Common myeloid progenitor, CD34-positive (primary cell): ENCODE data around the gene CAAP1.
"Not testable (repeated sequence)": the region's sequence is repeated elsewhere in the genome, so short reads cannot be mapped to it uniquely, and the experiment has no call there.

Experiments used
- CTCF ChIA-PET: fragments of 350-600 bp; sonication (Branson Sonifier 250); formaldehyde crosslinking; loops from one replicate; lab custom pipeline; 2021; ENCODE audit warnings: antibody characterized with exemption; lab: Charles Lee
- POLR2A ChIA-PET: fragments of 350-600 bp; sonication (Branson Sonifier 250); formaldehyde crosslinking; loops from one replicate; lab custom pipeline; 2021; ENCODE audit warnings: antibody characterized with exemption; lab: Charles Lee
- DNase-seq, 3 donors: peaks; one replicate each; pipeline versions ENCODE4 v3.0.0 to v3.0.0-alpha.2; 2013
- H3K27ac ChIP-seq, 2 experiments: 1 replicate in 1 of 2; 2 replicates in 1 of 2; pipeline ENCODE4 v1.7.0; 2013; ENCODE audit warnings: inconsistent platforms in 2 of 2, low read length in 2 of 2, mild to moderate bottlenecking in 2 of 2, low read depth in 1 of 2, moderate library complexity in 1 of 2; ENCODE audit not compliant: severe bottlenecking in 2 of 2, insufficient read depth in 1 of 2, poor library complexity in 1 of 2
- H3K27me3 ChIP-seq, 5 experiments: replicated peaks in 2 of 5; 1 replicate in 3 of 5; 2 replicates in 2 of 5; pipeline versions ENCODE4 v1.6.1 to v1.7.0; 2013; ENCODE audit warnings: low read length in 4 of 5, mild to moderate bottlenecking in 2 of 5, moderate library complexity in 2 of 5, inconsistent platforms in 1 of 5; ENCODE audit not compliant: insufficient read depth in 5 of 5, control insufficient read depth in 4 of 5
- H3K36me3 ChIP-seq, 4 experiments: 1 replicate in 2 of 4; 2 replicates in 2 of 4; pipeline versions ENCODE4 v1.6.1 to v1.7.0; 2013; ENCODE audit warnings: low read length in 3 of 4, control low read depth in 1 of 4, mild to moderate bottlenecking in 1 of 4; ENCODE audit not compliant: control insufficient read depth in 4 of 4, insufficient read depth in 4 of 4
- H3K4me1 ChIP-seq, 4 experiments: 1 replicate in 3 of 4; 2 replicates in 1 of 4; pipeline versions ENCODE4 v1.6.1 to v1.7.1; 2013; ENCODE audit warnings: low read length in 3 of 4, mild to moderate bottlenecking in 3 of 4, control low read depth in 1 of 4, inconsistent platforms in 1 of 4, moderate library complexity in 1 of 4; ENCODE audit not compliant: control insufficient read depth in 4 of 4, insufficient read depth in 4 of 4; ENCODE audit errors: control extremely low read depth in 1 of 4
- H3K4me3 ChIP-seq, 7 experiments: 1 replicate in 4 of 7; 2 replicates in 3 of 7; pipeline versions ENCODE4 v1.5.1 to v1.7.0; 2013; ENCODE audit warnings: mild to moderate bottlenecking in 7 of 7, low read length in 6 of 7, moderate library complexity in 6 of 7, inconsistent platforms in 2 of 7, low read depth in 2 of 7, control low read depth in 1 of 7; ENCODE audit not compliant: insufficient read depth in 4 of 7, control insufficient read depth in 1 of 7; ENCODE audit errors: extremely low read depth in 1 of 7
- H3K9me3 ChIP-seq, 5 experiments: 1 replicate in 4 of 5; 2 replicates in 1 of 5; pipeline versions ENCODE4 v1.6.1 to v1.7.1; 2013; ENCODE audit warnings: low read length in 4 of 5, mild to moderate bottlenecking in 2 of 5, inconsistent platforms in 1 of 5, low read depth in 1 of 5, moderate library complexity in 1 of 5; ENCODE audit not compliant: control insufficient read depth in 4 of 5, insufficient read depth in 2 of 5; ENCODE audit errors: control extremely low read depth in 1 of 5
- WGBS: methylation state at CpG from one replicate; pipeline ENCODE4 v1.1.5; 2013; ENCODE audit not compliant: insufficient coverage; 5-methylcytosine and 5-hydroxymethylcytosine counted together

The CAAP1 gene

GRCh38 chr9:26856413-26857032, 36.1 kb downstream of the CAAP1 start:
- Histone ChIP-seq H3K9me3 (peaks cover 0 to 3% (median 0%) of the 10 kb centered on the region in 5 experiments), H3K27me3 (no peaks in the 10 kb centered on the region), H3K4me3 (no peak overlapping the region), H3K27ac (no peak overlapping the region), H3K36me3 (peaks cover 11 to 46% (median 29%) of the 10 kb centered on the region in 4 experiments), H3K4me1 (no peaks in the 10 kb centered on the region)
- no CpG with 5 or more reads among the region's 1 CpG for WGBS
- ChIA-PET POLR2A (no interaction called here), CTCF (interaction anchor here (0.6 to 1.8 kb wide), 4 partner anchors 9 to 108 kb away, joined by 3 to 6 read pairs (median 4); no protein-coding TSS in a partner anchor)
- peak; percentile 50 to 83 (median 82) for DNase-seq

GRCh38 chr9:26850995-26851394, 41.6 kb downstream of the CAAP1 start:
- Histone ChIP-seq H3K9me3 (no peaks in the 10 kb centered on the region), H3K4me1 (no peaks in the 10 kb centered on the region), H3K36me3 (peaks cover 20 to 32% (median 27%) of the 10 kb centered on the region in 4 experiments), H3K27me3 (no peaks in the 10 kb centered on the region), H3K4me3 (no peak overlapping the region), H3K27ac (no peak overlapping the region)
- ChIA-PET CTCF (interaction anchor here (0.8 kb wide), 1 partner anchor 13 kb away, joined by 3 read pairs; no protein-coding TSS in a partner anchor), POLR2A (no interaction called here)
- WGBS: no CpG with 5 or more reads among the region's 2 CpGs
- no peak for DNase-seq

- H3K4me3 ChIP-seq: no peak overlapping the region
- ChIA-PET CTCF (no interaction called here), POLR2A (no interaction called here)
- H3K27ac ChIP-seq: no peak overlapping the region
- peaks cover 0 to 1% (median under 1%) of the 10 kb centered on the region in 4 experiments for H3K4me1 ChIP-seq
- no peaks in the 10 kb centered on the region for H3K27me3 ChIP-seq
- peaks cover 0 to 3% (median 0%) of the 10 kb centered on the region in 4 experiments for H3K36me3 ChIP-seq
- no peaks in the 10 kb centered on the region for H3K9me3 ChIP-seq
- 62% methylated on average over 6 of the region's 6 CpGs for WGBS
- DNase-seq: peak in 1 of 3 donors; percentile 3
Observed at GRCh38 chr9:26833792-26834191, 58.8 kb downstream of the CAAP1 start.

GRCh38 chr9:26828391-26828955, 64.1 kb downstream of the CAAP1 start:
- H3K9me3 ChIP-seq, H3K27me3 ChIP-seq, H3K4me3 ChIP-seq, CTCF ChIA-PET, H3K4me1 ChIP-seq, H3K27ac ChIP-seq, POLR2A ChIA-PET, H3K36me3 ChIP-seq: not testable (repeated sequence)
- DNase-seq: peak in 2 of 3 donors; percentile 46 to 48
- 71% methylated on average over 4 of the region's 4 CpGs for WGBS

GRCh38 chr9:26814799-26815198, 77.8 kb downstream of the CAAP1 start:
- CTCF ChIA-PET: no interaction called here
- Histone ChIP-seq H3K36me3 (no peaks in the 10 kb centered on the region), H3K4me1 (no peaks in the 10 kb centered on the region), H3K9me3 (peaks cover 0 to 3% (median 0%) of the 10 kb centered on the region in 5 experiments), H3K27ac (no peak overlapping the region), H3K27me3 (no peaks in the 10 kb centered on the region), H3K4me3 (no peak overlapping the region)
- POLR2A ChIA-PET: no interaction called here
- DNase-seq: no peak
- WGBS: no CpG with 5 or more reads among the region's 2 CpGs

GRCh38 chr9:26813247-26813646, 79.4 kb downstream of the CAAP1 start:
- H3K4me3 ChIP-seq: no peak overlapping the region
- CTCF ChIA-PET: no interaction called here
- POLR2A ChIA-PET: no interaction called here
- H3K9me3 ChIP-seq: peaks cover 0 to 3% (median 0%) of the 10 kb centered on the region in 5 experiments
- no peaks in the 10 kb centered on the region for H3K27me3 ChIP-seq
- DNase-seq: no peak
- no peaks in the 10 kb centered on the region for H3K36me3 ChIP-seq
- H3K4me1 ChIP-seq: no peaks in the 10 kb centered on the region
- no peak overlapping the region for H3K27ac ChIP-seq

- H3K27me3 ChIP-seq: no peaks in the 10 kb centered on the region
- CTCF ChIA-PET: no interaction called here
- H3K36me3 ChIP-seq: no peaks in the 10 kb centered on the region
- no peak for DNase-seq
- no peaks in the 10 kb centered on the region for H3K4me1 ChIP-seq
- no peak overlapping the region for H3K27ac ChIP-seq
- POLR2A ChIA-PET: no interaction called here
- no peak overlapping the region for H3K4me3 ChIP-seq
- H3K9me3 ChIP-seq: peaks cover 0 to 3% (median 0%) of the 10 kb centered on the region in 5 experiments
- no CpG with 5 or more reads among the region's 3 CpGs for WGBS
Observed at GRCh38 chr9:26812217-26812616, 80.4 kb downstream of the CAAP1 start.
